Neural cell (in vitro differentiated cells): ENCODE data around the gene CCDC7. TPM values are rescaled to one million over a fixed set of nuclear protein-coding genes. Genes with fewer than 3 reads are reported as not detected.

Source experiments
- H2AFZ ChIP-seq: fragments of 200-600, 300-800 bp; sonication (generic), shearing (Covaris generic); 2 replicates; pipeline ENCODE4 v1.6.0; 2014; ENCODE audit warnings: low read depth, mild to moderate bottlenecking, antibody characterized with exemption, low read length, moderate library complexity
- H3F3A ChIP-seq: fragments of 200-600 bp; shearing (Covaris generic); 2 replicates; pipeline ENCODE4 v1.6.1; 2016; ENCODE audit warnings: mild to moderate bottlenecking, moderate library complexity, mixed read lengths, antibody characterized with exemption, low read length; ENCODE audit not compliant: insufficient read depth, poor library complexity, severe bottlenecking
- H3K27ac ChIP-seq: fragments of 200-600, 300-800 bp; sonication (generic), shearing (Covaris generic); 2 replicates; pipeline ENCODE4 v1.5.1; 2014; ENCODE audit warnings: mild to moderate bottlenecking, low read length, moderate library complexity
- H3K27me3 ChIP-seq: fragments of 300-800, 200-600 bp; sonication (generic), shearing (Covaris generic); 2 replicates; pipeline ENCODE4 v1.6.0; 2014; ENCODE audit warnings: mild to moderate bottlenecking, low read depth, low read length, moderate library complexity; ENCODE audit not compliant: insufficient read depth
- H3K36me3 ChIP-seq: fragments of 300-800, 200-600 bp; sonication (generic), shearing (Covaris generic); 2 replicates; pipeline ENCODE4 v1.5.1; 2014; ENCODE audit warnings: mild to moderate bottlenecking, antibody characterized with exemption, low read length, moderate library complexity; ENCODE audit not compliant: insufficient read depth
- H3K4me2 ChIP-seq: fragments of 300-800, 200-600 bp; sonication (generic), shearing (Covaris generic); 2 replicates; pipeline ENCODE4 v1.6.0; 2014; ENCODE audit warnings: mild to moderate bottlenecking, low read length
- H3K4me3 ChIP-seq: fragments of 300-800, 200-600 bp; sonication (generic), shearing (Covaris generic); 2 replicates; pipeline ENCODE4 v1.5.1; 2014; ENCODE audit warnings: mild to moderate bottlenecking, low read length, moderate library complexity
- H3K79me2 ChIP-seq: fragments of 200-600 bp; shearing (Covaris generic); replicated peaks from 2 replicates; pipeline ENCODE4 v1.6.0; 2014; ENCODE audit warnings: mild to moderate bottlenecking, low read length, moderate library complexity; ENCODE audit not compliant: insufficient read depth
- H3K9ac ChIP-seq: fragments of 300-800, 200-600 bp; sonication (generic), shearing (Covaris generic); 2 replicates; pipeline ENCODE4 v1.6.1; 2016; ENCODE audit warnings: mild to moderate bottlenecking, low read length, mixed read lengths
- H3K9me2 ChIP-seq: fragments of 200-600 bp; shearing (Covaris generic); 2 replicates; pipeline ENCODE4 v1.6.1; 2016; ENCODE audit warnings: mild to moderate bottlenecking, low read length, mixed read lengths; ENCODE audit not compliant: insufficient read depth
- H3K9me3 ChIP-seq: fragments of 200-600, 300-800 bp; sonication (generic), shearing (Covaris generic); 2 replicates; pipeline ENCODE4 v1.6.1; 2016; ENCODE audit warnings: mild to moderate bottlenecking, mixed run types, low read length, moderate library complexity, mixed read lengths
- H4K20me1 ChIP-seq: fragments of 200-600 bp; shearing (Covaris generic); 2 replicates; pipeline ENCODE4 v1.6.1; 2016; ENCODE audit warnings: mild to moderate bottlenecking, mixed run types; ENCODE audit not compliant: insufficient read depth
- CTCF ChIP-seq: fragments of 450-650 bp; IDR thresholded peaks from 2 replicates; pipeline ENCODE4 v1.5.1; 2014; ENCODE audit warnings: antibody characterized with exemption, mild to moderate bottlenecking, moderate library complexity; ENCODE audit not compliant: poor library complexity, severe bottlenecking
- EP300 ChIP-seq: fragments of 450-650 bp; conservative IDR thresholded peaks from 2 replicates; pipeline ENCODE4 v1.6.1; 2014; ENCODE audit warnings: antibody characterized with exemption, mild to moderate bottlenecking, moderate library complexity; ENCODE audit not compliant: poor library complexity, severe bottlenecking
- EZH2 ChIP-seq: fragments of 200-600, 300-800 bp; shearing (Covaris generic), sonication (generic); IDR thresholded peaks from 2 replicates; pipeline ENCODE4 v1.6.1; 2014; ENCODE audit warnings: antibody characterized with exemption, low read length, borderline replicate concordance, mild to moderate bottlenecking; ENCODE audit not compliant: insufficient read depth, poor library complexity, severe bottlenecking
- MXI1 ChIP-seq: fragments of 450-650 bp; conservative IDR thresholded peaks from 2 replicates; pipeline ENCODE4 v1.6.1; 2014; ENCODE audit warnings: antibody characterized with exemption, mild to moderate bottlenecking; ENCODE audit not compliant: poor library complexity, severe bottlenecking
- POLR2AphosphoS5 ChIP-seq: IDR thresholded peaks from 2 replicates; pipeline ENCODE4 v1.6.1; 2012
- RAD21 ChIP-seq: fragments of 450-650 bp; conservative IDR thresholded peaks from 2 replicates; pipeline ENCODE4 v1.6.1; 2014; ENCODE audit warnings: antibody characterized with exemption, mild to moderate bottlenecking, moderate library complexity
- REST ChIP-seq: IDR thresholded peaks from 2 replicates; pipeline ENCODE4 v1.6.1; 2012; ENCODE audit warnings: borderline replicate concordance
- TAF1 ChIP-seq: IDR thresholded peaks from 2 replicates; pipeline ENCODE4 v1.6.1; 2012; ENCODE audit warnings: low read depth
- polyA plus RNA-seq: library from polyadenylated mRNA; depleted of rRNA; stranded (reverse); fragments of >200 nt; gene quantifications from 2 replicates; pipeline ENCODE4 v1.2.3, GENCODE V29; 2014

Gene CCDC7
- polyA plus RNA-seq, 1 donor from 2014 or later = 5.1 TPM

GRCh38 chr10:32410569-32410968, 35.4 kb upstream of the CCDC7 start:
- TF ChIP-seq POLR2AphosphoS5 (no peak), EP300 (no peak), EZH2 (no peak), MXI1 (no peak), RAD21 (no peak), CTCF (no peak)
- Histone ChIP-seq H3K27me3 (no peaks in the 10 kb centered on the region), H4K20me1 (no peaks in the 10 kb centered on the region), H3K4me2 (no peak overlapping the region), H3K27ac (no peak overlapping the region), H3K4me3 (no peak overlapping the region), H3K9ac (no peak overlapping the region), H3K36me3 (no peaks in the 10 kb centered on the region), H3K79me2 (no peaks in the 10 kb centered on the region), H3F3A (no peaks in the 10 kb centered on the region), H3K9me3 (no peaks in the 10 kb centered on the region), H2AFZ (no peak overlapping the region), H3K9me2 (no peaks in the 10 kb centered on the region)

GRCh38 chr10:32411797-32412498, 34.0 kb upstream of the CCDC7 start:
- no peaks in the 10 kb centered on the region for H3F3A ChIP-seq
- H2AFZ ChIP-seq = no peak overlapping the region
- H3K9ac ChIP-seq = no peak overlapping the region
- H3K27me3 ChIP-seq = no peaks in the 10 kb centered on the region
- H3K9me2 ChIP-seq = no peaks in the 10 kb centered on the region
- no peaks in the 10 kb centered on the region for H3K9me3 ChIP-seq
- H3K27ac ChIP-seq = no peak overlapping the region
- no peaks in the 10 kb centered on the region for H3K79me2 ChIP-seq
- TF ChIP-seq POLR2AphosphoS5 (no peak), TAF1 (no peak), REST (no peak), CTCF (no peak), EZH2 (no peak), MXI1 (no peak), RAD21 (no peak)
- H3K4me2 ChIP-seq = no peak overlapping the region
- no peaks in the 10 kb centered on the region for H3K36me3 ChIP-seq
- no peaks in the 10 kb centered on the region for H4K20me1 ChIP-seq
- H3K4me3 ChIP-seq = no peak overlapping the region
